ENCODE data around the gene ZNF609. TPM values are rescaled to one million over a fixed set of nuclear protein-coding genes. Genes with fewer than 3 reads are reported as not detected.

Gene ZNF609
- total and polyA plus RNA-seq, 10 of the 15 experiments (the other 5 are each of a cell fraction or from before 2014, with no cell fraction given) = 5.1 to 35.3 (median 13.6) TPM

DNA sequence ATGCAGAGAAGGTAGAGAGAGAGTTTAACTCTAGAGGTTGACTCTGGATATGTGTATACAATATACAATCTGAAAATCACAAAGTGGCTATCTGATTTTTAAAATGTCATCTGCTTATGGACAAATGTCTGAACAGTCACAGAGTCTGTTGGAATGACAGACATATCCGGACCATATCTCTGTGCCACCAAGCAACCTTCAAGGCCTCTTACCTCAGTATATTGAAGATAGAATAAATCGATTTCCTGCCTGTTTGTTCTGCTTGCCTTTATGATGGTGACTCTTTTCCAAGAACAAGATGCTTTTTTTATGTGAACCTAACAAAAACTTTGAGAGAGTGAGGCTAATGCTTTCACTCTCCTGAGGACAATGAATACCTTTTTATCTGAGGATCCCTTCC is 163.9 kb downstream of the ZNF609 start:
- Histone ChIP-seq H2AFZ (ENCODE audit: control insufficient read depth, low read depth, low read length) (no peak overlapping the region), H3K4me1 (ENCODE audit: control insufficient read depth, insufficient read depth, low read length) (peaks cover 55% of the 10 kb centered on the region), H3K36me3 (ENCODE audit: control insufficient read depth in 2 of 2, insufficient read depth in 2 of 2, low read length in 1 of 2) (peaks cover 3 to 5% of the 10 kb centered on the region in 2 experiments; a peak in 3 of 4 replicates), H3K27me3 (replicated peaks in 1 of 2; ENCODE audit: control insufficient read depth in 2 of 2, insufficient read depth in 2 of 2, low read length in 1 of 2) (no peaks in the 10 kb centered on the region), H3K27ac (ENCODE audit: control insufficient read depth, insufficient read depth) (peak overlapping the region; percentile 90), H3K4me3 (no peak overlapping the region), H3K79me2 (ENCODE audit: control insufficient read depth, insufficient read depth, low read length) (peaks cover 50% of the 10 kb centered on the region), H3K4me2 (ENCODE audit: control insufficient read depth, insufficient read depth) (peak overlapping the region; percentile 8; the same call in 1 of the 2 replicates), H3K9me3 (replicated peaks; ENCODE audit: control insufficient read depth, insufficient read depth, low read length) (no peaks in the 10 kb centered on the region), H4K20me1 (ENCODE audit: control insufficient read depth, insufficient read depth) (no peaks in the 10 kb centered on the region), H3K9ac (ENCODE audit: control insufficient read depth, insufficient read depth, low read length) (no peak overlapping the region)
- intact Hi-C loops (cut with micrococcal nuclease; ENCODE audit: unreplicated experiment) = loop anchor here (5.0 kb wide), 2 partner anchors 52 to 162 kb away; partner anchors contain the start of gene ZNF609
- SMC1A ChIA-PET (ENCODE audit: uncharacterized antibody, unreplicated experiment) = interaction anchor here (0.5 to 8.5 kb wide), 16 partner anchors 11 to 480 kb away, joined by 3 to 152 read pairs (median 4); no protein-coding TSS in a partner anchor
- POLR2A ChIA-PET = interaction anchor here (0.5 to 2.9 kb wide), 5 partner anchors 11 to 28 kb away, joined by 4 to 40 read pairs (median 6); no protein-coding TSS in a partner anchor
- 86% methylated on average over 2 of the region's 2 CpGs for WGBS (ENCODE audit: insufficient coverage, insufficient replicate concordance, low lambda C conversion rate, missing lambda C conversion rate)
- ATAC-seq (no peak), FAIRE-seq (no peak), DNase-seq (ENCODE audit: low read depth, low spot score) (no peak)
- CTCF ChIA-PET = interaction anchor here (0.6 to 2.4 kb wide), 5 partner anchors 11 to 199 kb away, joined by 3 to 16 read pairs (median 7); no protein-coding TSS in a partner anchor
- RAD21 ChIA-PET (ENCODE audit: unreplicated experiment) = interaction anchor here (1.0 to 8.2 kb wide), 9 partner anchors 11 to 117 kb away, joined by 3 to 149 read pairs (median 7); no protein-coding TSS in a partner anchor
- in situ Hi-C loops (cut with MboI) = no loop called here
- TSS peak; percentile 41 for BruUV-seq (replicated peaks)
- TF ChIP-seq NRF1 (conservative IDR thresholded peaks at IDR 0.05; ENCODE audit: low read depth, low read length) (no peak), LARP7 (IDR thresholded peaks at IDR 0.05) (no peak), FOXK2 (IDR thresholded peaks at IDR 0.05) (no peak), JUND (IDR thresholded peaks at IDR 0.05; ENCODE audit: low read depth, low read length) (no peak), SPI1 (IDR thresholded peaks at IDR 0.05; ENCODE audit: borderline replicate concordance, insufficient read depth, low read depth, low read length) (no peak), ZZZ3 (IDR thresholded peaks at IDR 0.05; ENCODE audit: control insufficient read depth, insufficient read length, low read depth) (no peak), ZNF622 (IDR thresholded peaks at IDR 0.05) (no peak), ZBED1 (IDR thresholded peaks at IDR 0.05; ENCODE audit: borderline replicate concordance) (no peak), CREM (IDR thresholded peaks at IDR 0.05; ENCODE audit: low read depth) (no peak), HDAC2 (IDR thresholded peaks at IDR 0.05) (no peak), MTA3 (IDR thresholded peaks at IDR 0.05; ENCODE audit: borderline replicate concordance, low read length) (no peak)
- TF ChIP-seq, protein P1, sequence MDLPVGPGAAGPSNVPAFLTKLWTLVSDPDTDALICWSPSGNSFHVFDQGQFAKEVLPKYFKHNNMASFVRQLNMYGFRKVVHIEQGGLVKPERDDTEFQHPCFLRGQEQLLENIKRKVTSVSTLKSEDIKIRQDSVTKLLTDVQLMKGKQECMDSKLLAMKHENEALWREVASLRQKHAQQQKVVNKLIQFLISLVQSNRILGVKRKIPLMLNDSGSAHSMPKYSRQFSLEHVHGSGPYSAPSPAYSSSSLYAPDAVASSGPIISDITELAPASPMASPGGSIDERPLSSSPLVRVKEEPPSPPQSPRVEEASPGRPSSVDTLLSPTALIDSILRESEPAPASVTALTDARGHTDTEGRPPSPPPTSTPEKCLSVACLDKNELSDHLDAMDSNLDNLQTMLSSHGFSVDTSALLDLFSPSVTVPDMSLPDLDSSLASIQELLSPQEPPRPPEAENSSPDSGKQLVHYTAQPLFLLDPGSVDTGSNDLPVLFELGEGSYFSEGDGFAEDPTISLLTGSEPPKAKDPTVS (IDR thresholded peaks at IDR 0.05; ENCODE audit: low read depth, low read length) = no peak
- TF ChIP-seq, protein P2, sequence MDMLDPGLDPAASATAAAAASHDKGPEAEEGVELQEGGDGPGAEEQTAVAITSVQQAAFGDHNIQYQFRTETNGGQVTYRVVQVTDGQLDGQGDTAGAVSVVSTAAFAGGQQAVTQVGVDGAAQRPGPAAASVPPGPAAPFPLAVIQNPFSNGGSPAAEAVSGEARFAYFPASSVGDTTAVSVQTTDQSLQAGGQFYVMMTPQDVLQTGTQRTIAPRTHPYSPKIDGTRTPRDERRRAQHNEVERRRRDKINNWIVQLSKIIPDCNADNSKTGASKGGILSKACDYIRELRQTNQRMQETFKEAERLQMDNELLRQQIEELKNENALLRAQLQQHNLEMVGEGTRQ (IDR thresholded peaks at IDR 0.05; ENCODE audit: borderline replicate concordance, low read depth, low read length) = no peak
- TF ChIP-seq, protein P3, sequence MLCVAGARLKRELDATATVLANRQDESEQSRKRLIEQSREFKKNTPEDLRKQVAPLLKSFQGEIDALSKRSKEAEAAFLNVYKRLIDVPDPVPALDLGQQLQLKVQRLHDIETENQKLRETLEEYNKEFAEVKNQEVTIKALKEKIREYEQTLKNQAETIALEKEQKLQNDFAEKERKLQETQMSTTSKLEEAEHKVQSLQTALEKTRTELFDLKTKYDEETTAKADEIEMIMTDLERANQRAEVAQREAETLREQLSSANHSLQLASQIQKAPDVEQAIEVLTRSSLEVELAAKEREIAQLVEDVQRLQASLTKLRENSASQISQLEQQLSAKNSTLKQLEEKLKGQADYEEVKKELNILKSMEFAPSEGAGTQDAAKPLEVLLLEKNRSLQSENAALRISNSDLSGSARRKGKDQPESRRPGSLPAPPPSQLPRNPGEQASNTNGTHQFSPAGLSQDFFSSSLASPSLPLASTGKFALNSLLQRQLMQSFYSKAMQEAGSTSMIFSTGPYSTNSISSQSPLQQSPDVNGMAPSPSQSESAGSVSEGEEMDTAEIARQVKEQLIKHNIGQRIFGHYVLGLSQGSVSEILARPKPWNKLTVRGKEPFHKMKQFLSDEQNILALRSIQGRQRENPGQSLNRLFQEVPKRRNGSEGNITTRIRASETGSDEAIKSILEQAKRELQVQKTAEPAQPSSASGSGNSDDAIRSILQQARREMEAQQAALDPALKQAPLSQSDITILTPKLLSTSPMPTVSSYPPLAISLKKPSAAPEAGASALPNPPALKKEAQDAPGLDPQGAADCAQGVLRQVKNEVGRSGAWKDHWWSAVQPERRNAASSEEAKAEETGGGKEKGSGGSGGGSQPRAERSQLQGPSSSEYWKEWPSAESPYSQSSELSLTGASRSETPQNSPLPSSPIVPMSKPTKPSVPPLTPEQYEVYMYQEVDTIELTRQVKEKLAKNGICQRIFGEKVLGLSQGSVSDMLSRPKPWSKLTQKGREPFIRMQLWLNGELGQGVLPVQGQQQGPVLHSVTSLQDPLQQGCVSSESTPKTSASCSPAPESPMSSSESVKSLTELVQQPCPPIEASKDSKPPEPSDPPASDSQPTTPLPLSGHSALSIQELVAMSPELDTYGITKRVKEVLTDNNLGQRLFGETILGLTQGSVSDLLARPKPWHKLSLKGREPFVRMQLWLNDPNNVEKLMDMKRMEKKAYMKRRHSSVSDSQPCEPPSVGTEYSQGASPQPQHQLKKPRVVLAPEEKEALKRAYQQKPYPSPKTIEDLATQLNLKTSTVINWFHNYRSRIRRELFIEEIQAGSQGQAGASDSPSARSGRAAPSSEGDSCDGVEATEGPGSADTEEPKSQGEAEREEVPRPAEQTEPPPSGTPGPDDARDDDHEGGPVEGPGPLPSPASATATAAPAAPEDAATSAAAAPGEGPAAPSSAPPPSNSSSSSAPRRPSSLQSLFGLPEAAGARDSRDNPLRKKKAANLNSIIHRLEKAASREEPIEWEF (IDR thresholded peaks at IDR 0.05; ENCODE audit: insufficient replicate concordance, low read depth, low read length) = no peak
- TF ChIP-seq, protein P4, sequence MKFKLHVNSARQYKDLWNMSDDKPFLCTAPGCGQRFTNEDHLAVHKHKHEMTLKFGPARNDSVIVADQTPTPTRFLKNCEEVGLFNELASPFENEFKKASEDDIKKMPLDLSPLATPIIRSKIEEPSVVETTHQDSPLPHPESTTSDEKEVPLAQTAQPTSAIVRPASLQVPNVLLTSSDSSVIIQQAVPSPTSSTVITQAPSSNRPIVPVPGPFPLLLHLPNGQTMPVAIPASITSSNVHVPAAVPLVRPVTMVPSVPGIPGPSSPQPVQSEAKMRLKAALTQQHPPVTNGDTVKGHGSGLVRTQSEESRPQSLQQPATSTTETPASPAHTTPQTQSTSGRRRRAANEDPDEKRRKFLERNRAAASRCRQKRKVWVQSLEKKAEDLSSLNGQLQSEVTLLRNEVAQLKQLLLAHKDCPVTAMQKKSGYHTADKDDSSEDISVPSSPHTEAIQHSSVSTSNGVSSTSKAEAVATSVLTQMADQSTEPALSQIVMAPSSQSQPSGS (IDR thresholded peaks at IDR 0.05; ENCODE audit: low read length) = no peak
